GM19467 (cell line): ENCODE measurements around the gene PFKL.

Experiments used
- ATAC-seq: cut with Tn5 transposase; IDR thresholded peaks from one replicate; pipeline ENCODE4 v1.9.1; 2021; ENCODE audit warnings: mild to moderate bottlenecking, moderate library complexity; ENCODE audit not compliant: unreplicated experiment

Gene PFKL

GRCh38 chr21:44325386-44326271, 25.8 kb downstream of the PFKL start:
- no peak for ATAC-seq

GRCh38 chr21:44326272-44326647, 26.4 kb downstream of the PFKL start:
- ATAC-seq = no peak

- no peak for ATAC-seq
Measured at GRCh38 chr21:44326716-44327602, 27.1 kb downstream of the PFKL start.

GRCh38 chr21:44327603-44327974, 27.7 kb downstream of the PFKL start:
- ATAC-seq = no peak

GRCh38 chr21:44328242-44328895, 28.5 kb downstream of the PFKL start:
- ATAC-seq = no peak

GRCh38 chr21:44329086-44329889, 29.4 kb downstream of the PFKL start:
- no peak for ATAC-seq

GRCh38 chr21:44329971-44330681, 30.3 kb downstream of the PFKL start:
- ATAC-seq = no peak

GRCh38 chr21:44330698-44331097, 30.8 kb downstream of the PFKL start:
- ATAC-seq = no peak

GRCh38 chr21:44331209-44331608, 31.4 kb downstream of the PFKL start:
- ATAC-seq = no peak

- ATAC-seq = no peak
Measured at GRCh38 chr21:44331650-44332307, 31.9 kb downstream of the PFKL start.

GRCh38 chr21:44332383-44332782, 32.5 kb downstream of the PFKL start:
- no peak for ATAC-seq

GRCh38 chr21:44332965-44333364, 33.1 kb downstream of the PFKL start:
- no peak for ATAC-seq

- ATAC-seq = no peak
Measured at GRCh38 chr21:44333509-44334328, 33.9 kb downstream of the PFKL start.

- ATAC-seq = no peak
Measured at GRCh38 chr21:44334329-44335030, 34.6 kb downstream of the PFKL start.

GRCh38 chr21:44335266-44336059, 35.6 kb downstream of the PFKL start:
- no peak for ATAC-seq

- no peak for ATAC-seq
Measured at GRCh38 chr21:44337449-44337848, 37.6 kb downstream of the PFKL start.
